HG03060 (cell line): ENCODE measurements around the gene EMC8.

Source experiments
- ATAC-seq: cut with Tn5 transposase; IDR thresholded peaks from one replicate; pipeline ENCODE4 v1.9.1; 2021; ENCODE audit warnings: low read depth, moderate number of reproducible peaks; ENCODE audit not compliant: unreplicated experiment

The EMC8 gene

DNA sequence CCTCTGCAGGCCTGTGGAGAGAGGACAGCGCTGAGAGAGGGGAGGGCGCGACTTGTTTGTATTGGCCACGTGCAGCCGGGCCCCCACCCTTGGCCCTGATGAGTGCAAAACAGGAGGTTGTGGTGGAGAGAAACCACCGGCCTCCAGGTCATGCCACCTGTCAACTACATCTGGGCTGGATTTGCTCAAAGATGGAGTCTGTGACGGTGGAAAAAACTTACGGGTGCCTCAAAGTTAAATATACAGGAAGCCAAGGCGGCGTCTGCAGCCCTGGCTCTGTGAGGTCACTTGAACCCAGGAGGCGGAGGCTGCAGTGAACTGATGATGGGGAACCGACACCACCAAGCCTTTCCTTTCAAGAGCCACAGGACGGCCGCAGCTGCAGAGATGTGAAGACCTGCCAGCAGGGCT, 64.1 kb downstream of the EMC8 start:
- ATAC-seq, result peak; percentile 73

DNA sequence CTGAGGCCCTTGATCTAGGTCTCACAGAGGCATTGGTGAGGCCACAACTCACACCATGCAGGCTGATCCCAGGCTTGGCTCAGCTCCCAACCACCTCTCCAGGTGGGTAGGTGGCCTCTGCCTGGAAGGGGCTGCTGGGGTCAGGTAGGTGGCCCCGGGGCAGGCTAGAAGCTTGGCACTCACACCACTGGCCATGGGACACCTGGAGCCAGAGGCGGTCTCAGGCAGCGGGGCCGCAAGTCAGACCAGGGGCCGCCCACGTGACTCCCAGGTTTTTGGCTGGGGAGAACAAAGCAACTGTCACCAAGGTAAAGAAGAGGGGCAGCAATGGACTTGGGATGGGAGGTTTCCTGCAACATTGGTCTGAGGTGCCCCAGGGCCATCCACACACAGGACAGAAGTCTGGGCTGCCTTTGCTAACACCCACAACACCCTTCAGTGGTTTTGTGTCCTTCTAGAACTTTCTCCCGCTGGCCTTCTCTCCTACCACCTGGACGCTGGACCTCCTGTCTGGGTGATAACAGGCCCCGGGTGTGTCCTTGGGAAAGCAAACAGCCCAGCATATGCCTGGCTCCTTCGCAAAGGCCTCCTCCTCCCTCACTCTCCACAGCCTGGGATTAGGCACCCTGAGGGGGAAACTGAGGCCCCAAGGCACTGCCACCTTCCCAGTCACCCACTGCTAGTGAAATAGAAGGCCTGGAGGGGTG, 64.9 kb downstream of the EMC8 start:
- no peak for ATAC-seq

DNA sequence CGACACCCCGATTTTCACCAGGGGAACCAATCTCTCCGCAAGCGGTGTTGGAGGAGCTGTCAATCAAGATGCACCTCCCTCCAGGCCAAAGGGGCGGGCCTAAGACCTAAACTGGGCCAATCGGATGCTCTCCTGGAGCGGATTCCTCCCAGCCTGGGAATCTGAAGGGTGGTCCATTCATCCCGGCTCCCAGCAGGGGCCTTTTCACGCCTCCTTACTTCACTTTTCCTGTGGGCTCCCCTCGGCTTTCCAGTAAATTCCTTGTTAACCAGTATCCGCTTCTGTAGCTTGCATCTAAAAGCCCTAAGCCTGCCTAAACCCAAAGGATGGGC, 65.5 kb downstream of the EMC8 start:
- no peak for ATAC-seq

DNA sequence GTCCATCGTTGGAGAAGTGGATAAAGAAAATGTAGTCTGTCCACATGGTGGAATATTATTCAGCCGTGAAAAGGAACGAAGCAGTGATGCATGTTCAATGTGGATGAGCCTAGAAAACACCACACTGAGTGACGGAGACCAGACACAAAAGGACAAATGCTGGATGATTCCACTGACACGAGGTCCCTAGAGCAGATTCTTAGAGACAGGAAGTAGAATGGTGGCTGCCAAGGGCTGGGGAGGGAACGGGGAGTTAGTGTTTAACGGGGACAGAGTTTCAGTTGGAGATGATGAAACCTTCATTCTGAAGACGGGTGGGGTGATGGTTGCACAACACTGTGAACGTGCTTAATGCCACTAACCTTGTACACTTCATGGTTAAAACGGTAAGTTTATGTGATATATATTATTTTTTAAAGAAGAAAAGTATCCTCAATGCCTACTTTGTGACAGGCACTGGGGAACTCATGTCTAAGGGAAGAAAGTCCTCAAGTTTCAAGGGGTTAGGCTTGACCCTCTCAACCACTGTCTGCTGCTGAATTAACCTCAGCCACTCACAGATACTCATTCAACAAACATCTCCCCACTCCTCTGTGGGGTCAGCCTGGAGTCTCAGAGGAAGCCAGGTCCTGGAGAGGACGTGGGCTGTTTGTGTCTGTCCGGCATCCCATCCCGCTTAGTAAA, 66.0 kb downstream of the EMC8 start:
- ATAC-seq, result no peak

DNA sequence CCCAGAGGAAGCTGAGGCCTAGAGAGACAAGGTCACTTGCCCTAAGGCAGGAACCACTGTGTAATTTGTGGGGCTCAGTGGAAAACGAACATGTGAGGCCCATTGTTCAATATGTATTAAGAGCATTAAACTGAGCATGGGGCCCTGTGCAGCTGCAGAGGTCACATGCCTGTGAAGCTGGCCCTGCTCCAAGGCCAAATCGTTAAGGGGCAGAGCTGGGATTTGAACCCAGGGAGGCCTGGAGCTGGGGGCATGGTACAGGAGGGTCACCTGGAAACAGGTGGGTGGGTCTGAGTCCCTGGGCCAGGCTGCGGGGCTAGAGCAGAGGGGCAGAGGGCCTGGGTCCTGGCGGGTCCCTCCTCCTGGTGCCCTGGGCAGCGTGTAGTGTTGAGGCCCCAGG, 68.2 kb downstream of the EMC8 start:
- no peak for ATAC-seq

DNA sequence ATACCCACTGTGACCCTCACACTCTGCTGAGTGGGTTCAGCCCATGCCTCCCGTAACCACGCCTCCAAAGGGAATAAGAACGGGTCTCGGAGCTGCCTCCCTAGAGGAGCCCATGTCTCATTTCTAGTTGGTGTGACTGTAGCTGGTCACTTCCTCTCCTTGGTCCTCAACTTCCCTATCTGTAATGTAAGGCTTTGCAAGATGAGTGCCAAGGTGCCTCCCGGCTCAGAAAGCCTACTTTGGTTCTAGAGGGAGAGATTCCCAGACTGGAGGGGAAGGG, 69.2 kb downstream of the EMC8 start:
- ATAC-seq, result no peak

DNA sequence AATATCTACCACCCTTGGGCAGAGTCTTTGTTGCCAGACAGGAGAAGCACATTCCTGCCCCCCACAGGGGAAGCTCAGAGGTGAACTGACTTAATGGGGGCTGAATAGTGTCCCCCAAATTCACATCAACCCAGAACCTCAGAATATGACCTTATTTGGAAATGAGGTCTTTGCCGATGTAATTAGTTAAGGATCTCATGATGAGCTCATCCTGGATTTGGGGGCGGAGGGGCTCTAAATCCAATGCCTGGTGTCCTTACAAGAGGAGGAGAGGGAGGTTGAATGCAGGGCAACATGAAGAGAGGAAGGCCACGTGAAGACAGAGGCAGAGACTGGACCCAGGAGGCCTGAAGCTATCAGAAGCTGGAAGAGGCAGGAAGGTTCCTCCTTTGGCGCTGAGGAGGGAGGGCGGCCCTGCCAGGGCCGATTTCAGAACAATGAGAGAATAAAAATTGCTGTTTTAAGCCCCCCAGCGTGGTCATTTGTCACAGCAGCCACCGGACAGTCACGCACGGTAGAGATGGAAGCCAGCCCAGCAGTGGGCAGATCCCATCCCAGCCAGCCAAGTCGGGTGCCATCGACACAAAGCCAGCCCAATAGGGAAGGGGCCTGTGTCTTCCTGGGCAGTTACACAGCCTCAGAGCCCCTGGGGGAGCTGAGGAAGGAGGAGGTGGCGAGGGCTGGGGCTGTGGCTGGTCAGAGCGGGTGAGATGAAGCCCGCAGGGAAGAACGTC, 69.7 kb downstream of the EMC8 start:
- no peak for ATAC-seq

DNA sequence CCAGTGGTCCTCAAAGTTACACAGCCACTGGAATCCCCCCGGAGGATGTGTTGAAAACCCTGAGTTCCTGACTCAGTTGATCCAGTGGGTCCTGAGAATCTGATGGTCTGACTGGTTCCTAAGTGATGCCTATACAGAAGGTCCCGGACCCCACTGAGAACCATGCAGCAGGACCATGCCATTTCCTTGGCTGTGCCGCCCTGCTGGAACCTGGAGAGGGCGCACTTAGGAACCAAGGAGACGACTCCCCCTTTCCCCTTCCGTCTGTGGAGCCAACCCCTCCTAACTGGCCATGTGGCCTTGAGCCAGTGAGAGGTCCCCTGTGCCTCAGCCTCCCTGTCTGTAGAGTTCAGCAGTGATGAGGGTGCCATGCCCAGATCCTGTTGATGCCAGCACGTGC, 70.5 kb downstream of the EMC8 start:
- no peak for ATAC-seq
